IPS-18a (cell line): Measurements from ENCODE around the gene IL17B.

Experiments used
- H3K27ac ChIP-seq: one replicate; pipeline ENCODE4 v1.5.1; 2013; ENCODE audit warnings: low read length
- H3K27me3 ChIP-seq: one replicate; pipeline ENCODE4 v1.6.1; 2013; ENCODE audit warnings: mild to moderate bottlenecking, low read length; ENCODE audit not compliant: control insufficient read depth, insufficient read depth
- H3K36me3 ChIP-seq: one replicate; pipeline ENCODE4 v1.6.1; 2013; ENCODE audit warnings: low read depth, low read length; ENCODE audit not compliant: control insufficient read depth
- H3K4me1 ChIP-seq: one replicate; pipeline ENCODE4 v1.6.1; 2013; ENCODE audit warnings: low read depth, low read length; ENCODE audit not compliant: control insufficient read depth
- H3K4me3 ChIP-seq: one replicate; pipeline ENCODE4 v1.5.1; 2013; ENCODE audit warnings: low read length
- H3K9ac ChIP-seq: one replicate; pipeline ENCODE4 v1.6.1; 2013; ENCODE audit warnings: mild to moderate bottlenecking, low read length, moderate library complexity
- H3K9me3 ChIP-seq: one replicate; pipeline ENCODE4 v1.6.1; 2013; ENCODE audit warnings: low read depth, low read length; ENCODE audit not compliant: control insufficient read depth

IL17B gene

DNA sequence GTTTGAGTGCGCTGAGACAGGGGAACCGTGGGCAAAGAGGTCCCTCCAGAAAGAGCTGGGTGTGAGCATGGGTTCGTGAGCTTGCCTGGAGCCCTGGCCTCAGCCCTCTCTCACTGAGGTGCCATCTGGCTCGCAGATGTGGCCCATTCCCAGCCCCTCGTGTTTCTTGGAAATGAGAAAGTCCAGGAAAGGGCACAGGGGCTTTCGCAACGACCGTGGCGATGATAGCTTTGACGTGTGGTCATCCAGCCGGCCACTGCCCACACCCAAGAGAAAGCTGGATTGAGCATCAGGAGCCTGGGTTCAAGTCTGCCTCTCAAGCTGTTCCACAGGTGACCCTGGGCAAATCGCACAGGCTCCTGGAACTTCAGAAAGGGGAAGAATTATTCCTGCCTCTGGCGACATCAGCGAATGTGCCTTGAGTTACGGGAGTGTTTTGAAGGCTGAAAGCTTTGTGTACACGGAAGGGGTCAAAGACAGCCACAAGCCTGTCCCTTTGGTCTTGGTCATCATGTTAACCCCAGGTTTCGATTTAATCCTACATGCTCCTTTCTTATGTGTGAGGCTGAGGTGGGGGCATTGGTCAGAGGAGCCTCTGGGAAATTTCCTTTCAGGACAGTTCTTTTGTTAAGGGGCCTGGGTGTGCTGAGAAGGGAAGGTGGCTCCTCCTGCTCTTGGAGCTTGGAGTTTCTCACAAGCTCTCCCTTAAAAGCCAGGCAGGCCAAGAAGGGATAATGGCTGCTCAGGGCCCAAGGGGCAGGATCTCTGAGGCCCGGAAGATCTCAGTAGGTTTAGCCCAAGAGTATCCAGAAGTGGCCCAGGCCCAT lies 41.7 kb upstream of the IL17B start:
- H3K36me3 ChIP-seq, result no peaks in the 10 kb centered on the region
- H3K9me3 ChIP-seq, result no peaks in the 10 kb centered on the region
- H3K27ac ChIP-seq, result no peak overlapping the region
- H3K9ac ChIP-seq, result no peak overlapping the region
- no peaks in the 10 kb centered on the region for H3K27me3 ChIP-seq
- peaks cover 34% of the 10 kb centered on the region for H3K4me1 ChIP-seq
- no peak overlapping the region for H3K4me3 ChIP-seq

DNA sequence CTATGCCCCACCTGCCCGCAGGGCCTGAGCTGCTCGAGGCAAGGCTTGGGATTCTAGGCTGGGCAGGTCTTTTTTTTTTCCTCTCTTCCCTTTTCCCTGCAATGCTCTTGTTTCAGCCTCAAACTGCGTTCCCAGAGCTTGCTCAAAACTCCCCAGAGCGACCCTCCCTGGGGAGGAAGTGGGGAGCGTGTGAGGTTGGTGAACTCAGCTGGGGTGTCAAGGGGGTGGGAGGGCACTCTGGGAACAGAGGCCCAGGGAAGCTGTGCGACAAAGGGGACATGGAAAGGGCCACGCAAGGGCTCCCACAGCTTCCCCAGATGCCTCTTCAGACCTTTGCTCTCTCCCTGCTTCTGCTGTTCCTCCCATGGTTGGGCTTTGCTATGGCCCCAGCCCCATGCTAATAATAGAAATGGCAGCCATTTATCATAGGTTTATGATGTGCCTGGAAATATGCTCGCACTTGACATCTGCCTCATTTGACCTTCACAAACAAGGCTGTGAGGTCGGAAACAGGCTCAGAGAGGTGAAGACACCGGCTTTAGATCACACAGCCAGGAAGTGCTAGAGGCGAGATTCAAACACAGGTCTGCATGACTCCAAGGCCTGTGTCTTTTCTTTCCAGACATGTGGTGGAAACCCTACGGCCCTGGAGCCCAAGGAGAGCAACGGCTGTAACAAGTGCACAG lies 40.9 kb upstream of the IL17B start:
- Histone ChIP-seq H3K36me3 (no peaks in the 10 kb centered on the region), H3K27ac (no peak overlapping the region), H3K9ac (no peak overlapping the region), H3K4me3 (no peak overlapping the region), H3K4me1 (peaks cover 34% of the 10 kb centered on the region), H3K9me3 (no peaks in the 10 kb centered on the region), H3K27me3 (no peaks in the 10 kb centered on the region)

DNA sequence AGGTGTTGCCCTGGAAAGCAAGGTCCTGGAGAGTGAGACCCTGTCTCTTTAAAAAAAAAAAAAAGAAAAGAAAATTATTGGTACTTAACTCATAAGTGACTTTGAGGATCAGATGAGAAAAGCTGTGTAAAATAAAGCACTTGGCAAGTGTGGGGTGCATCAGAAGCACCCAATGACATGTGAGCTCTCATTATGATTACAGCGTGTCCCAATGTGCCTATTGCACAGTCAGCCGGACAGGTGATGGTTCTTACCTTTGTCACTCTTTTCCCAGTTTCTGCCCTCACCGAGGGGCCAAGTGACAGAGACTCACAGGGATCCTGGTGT lies 40.4 kb upstream of the IL17B start:
- no peak overlapping the region for H3K9ac ChIP-seq
- H3K4me1 ChIP-seq, result peaks cover 31% of the 10 kb centered on the region
- no peaks in the 10 kb centered on the region for H3K9me3 ChIP-seq
- no peaks in the 10 kb centered on the region for H3K36me3 ChIP-seq
- no peak overlapping the region for H3K27ac ChIP-seq
- H3K4me3 ChIP-seq, result no peak overlapping the region
- no peaks in the 10 kb centered on the region for H3K27me3 ChIP-seq

DNA sequence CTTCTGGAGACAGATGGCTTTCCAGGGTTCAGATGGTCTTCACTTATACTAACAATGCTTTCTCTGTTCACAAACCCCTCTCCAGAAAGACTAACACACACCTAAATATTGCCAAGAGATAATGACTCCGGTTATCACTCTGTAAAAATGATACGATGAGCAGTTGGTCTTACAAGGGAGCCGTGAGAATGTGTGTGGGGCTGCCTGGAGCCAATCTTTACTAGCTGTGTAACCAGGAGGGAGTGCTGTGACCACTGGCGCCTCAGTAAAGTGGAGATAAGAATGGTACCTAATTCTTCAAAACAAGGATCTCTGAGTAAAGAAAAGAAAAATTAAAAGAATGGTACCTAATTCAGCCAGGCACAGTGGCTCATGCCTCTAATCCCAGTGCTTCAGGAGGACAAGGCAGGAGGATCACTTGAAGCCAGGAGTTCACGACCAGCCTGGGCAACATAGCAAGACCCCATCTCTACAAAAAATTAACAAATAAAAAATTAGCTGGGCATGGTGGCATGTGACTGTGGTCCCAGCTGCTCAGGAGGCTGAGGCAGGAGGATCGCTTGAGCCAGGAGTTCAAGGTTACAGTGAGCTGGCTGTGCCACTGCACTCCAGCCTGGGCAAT lies 39.9 kb upstream of the IL17B start:
- H3K36me3 ChIP-seq, result no peaks in the 10 kb centered on the region
- H3K4me3 ChIP-seq, result no peak overlapping the region
- H3K9ac ChIP-seq, result no peak overlapping the region
- H3K9me3 ChIP-seq, result no peaks in the 10 kb centered on the region
- peaks cover 28% of the 10 kb centered on the region for H3K4me1 ChIP-seq
- no peaks in the 10 kb centered on the region for H3K27me3 ChIP-seq
- no peak overlapping the region for H3K27ac ChIP-seq

DNA sequence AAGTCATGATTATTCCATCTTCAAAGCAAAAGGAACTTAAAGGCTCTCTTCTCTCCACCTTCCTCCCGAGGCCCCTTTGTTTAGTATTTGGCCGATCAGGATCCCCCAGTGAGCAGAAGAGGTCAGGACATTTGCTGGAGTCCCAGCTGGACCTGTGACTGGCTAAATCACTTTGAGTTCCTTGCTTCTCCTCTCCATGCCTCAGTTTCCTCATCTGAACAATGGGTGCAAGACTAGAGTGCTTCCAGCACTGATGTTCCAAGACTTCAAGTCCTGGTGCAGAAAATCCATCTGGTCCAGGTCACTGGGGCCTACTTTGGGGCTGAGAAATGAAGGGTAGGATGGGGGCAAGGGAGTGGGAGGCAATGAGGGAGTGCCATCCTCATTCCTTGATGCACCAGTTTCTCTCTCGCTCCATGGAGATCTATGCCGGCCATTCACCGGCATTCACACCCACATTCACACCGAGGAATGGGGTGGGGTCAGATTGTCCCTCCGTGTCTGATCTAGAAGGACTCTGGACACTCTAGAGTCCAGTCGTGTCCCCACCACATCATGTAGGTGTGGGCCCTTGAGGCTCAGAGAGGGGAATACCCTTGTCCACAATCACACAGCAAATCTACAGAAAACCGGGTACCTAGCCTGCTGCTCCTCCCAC lies 38.7 kb upstream of the IL17B start:
- H3K36me3 ChIP-seq, result no peaks in the 10 kb centered on the region
- no peak overlapping the region for H3K27ac ChIP-seq
- H3K4me3 ChIP-seq, result no peak overlapping the region
- no peak overlapping the region for H3K9ac ChIP-seq
- H3K27me3 ChIP-seq, result no peaks in the 10 kb centered on the region
- H3K9me3 ChIP-seq, result no peaks in the 10 kb centered on the region
- peaks cover 17% of the 10 kb centered on the region for H3K4me1 ChIP-seq

DNA sequence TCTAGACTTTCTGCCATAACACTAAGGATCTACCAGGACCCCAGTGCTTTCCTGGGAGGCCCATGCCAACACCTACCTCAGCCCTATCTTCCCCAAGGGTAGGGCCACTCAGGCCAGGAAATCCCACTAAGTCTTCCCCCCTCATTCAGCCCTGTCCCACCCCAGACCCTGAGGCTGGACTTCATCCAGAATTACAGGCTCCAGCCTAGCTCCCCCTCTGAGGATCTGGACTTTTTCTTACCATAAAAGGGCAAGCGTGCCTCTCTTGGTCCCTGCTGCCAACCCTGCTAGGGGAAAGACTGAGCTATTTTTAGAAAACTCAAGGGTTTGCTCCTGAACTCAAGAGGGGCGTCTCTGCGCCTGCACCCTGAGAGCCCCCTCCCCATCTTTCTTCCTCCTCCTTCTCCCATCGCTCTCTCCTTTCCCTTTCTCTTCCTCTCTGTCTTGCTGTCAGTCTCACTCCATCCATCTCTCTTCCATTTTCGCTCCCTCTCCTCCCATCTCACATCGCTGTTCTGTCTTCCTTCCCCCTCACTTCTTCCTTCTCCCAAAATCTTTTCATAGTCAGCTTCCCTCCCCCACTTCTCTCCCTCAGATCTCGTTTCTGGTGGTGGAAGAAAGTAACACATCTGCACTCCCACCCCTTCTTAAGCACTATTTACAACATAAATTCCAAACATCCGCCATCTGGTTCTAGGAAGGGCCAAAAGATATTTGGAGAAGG lies 38.1 kb upstream of the IL17B start:
- Histone ChIP-seq H3K27me3 (no peaks in the 10 kb centered on the region), H3K4me3 (no peak overlapping the region), H3K36me3 (no peaks in the 10 kb centered on the region), H3K9me3 (no peaks in the 10 kb centered on the region), H3K27ac (no peak overlapping the region), H3K9ac (no peak overlapping the region), H3K4me1 (peaks cover 17% of the 10 kb centered on the region)

DNA sequence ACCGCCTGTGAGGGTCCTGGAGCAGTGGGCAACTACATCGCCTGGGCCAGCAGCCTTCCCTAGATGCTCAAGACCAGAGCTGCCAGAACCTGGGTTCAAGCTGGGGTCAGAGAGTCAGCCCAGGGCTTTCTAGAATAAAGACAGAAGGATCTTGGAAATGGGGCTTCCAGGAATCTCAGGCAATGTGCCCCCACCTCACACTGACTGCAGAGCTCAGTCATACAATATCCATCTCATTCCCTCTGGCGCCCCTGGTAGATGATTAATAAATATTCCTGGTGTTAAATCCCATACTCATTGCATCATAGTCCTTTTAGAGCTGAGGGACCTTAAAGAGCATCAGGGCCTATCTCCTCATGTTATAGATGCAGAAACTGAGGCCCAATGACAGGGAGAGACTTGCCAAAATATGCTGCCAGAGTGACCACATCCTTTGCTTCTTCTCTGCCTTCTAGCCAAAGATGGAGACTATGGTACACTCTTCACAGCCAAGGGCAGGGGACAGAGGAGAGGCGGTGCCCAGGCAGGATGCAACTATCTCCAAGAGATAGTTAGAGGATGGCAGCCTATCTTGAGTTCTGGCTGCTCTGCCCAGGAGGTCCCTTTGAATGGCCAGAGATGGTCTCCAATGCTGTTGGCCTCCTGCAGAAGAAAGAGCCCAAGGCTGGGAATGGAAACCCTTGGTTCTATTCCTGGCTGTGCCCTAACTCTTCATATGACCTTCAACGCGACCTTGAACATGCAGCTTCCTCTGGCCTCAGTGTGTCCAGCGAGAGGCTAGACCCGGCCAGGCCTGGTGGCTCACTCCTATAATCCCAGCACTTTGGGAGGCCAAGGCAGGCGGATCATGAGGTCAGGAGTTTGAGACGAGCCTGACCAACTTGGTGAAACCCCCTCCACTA lies 36.2 kb upstream of the IL17B start:
- Histone ChIP-seq H3K36me3 (no peaks in the 10 kb centered on the region), H3K9ac (no peak overlapping the region), H3K9me3 (no peaks in the 10 kb centered on the region), H3K4me1 (peaks cover 10% of the 10 kb centered on the region), H3K27me3 (no peaks in the 10 kb centered on the region), H3K4me3 (no peak overlapping the region), H3K27ac (no peak overlapping the region)

DNA sequence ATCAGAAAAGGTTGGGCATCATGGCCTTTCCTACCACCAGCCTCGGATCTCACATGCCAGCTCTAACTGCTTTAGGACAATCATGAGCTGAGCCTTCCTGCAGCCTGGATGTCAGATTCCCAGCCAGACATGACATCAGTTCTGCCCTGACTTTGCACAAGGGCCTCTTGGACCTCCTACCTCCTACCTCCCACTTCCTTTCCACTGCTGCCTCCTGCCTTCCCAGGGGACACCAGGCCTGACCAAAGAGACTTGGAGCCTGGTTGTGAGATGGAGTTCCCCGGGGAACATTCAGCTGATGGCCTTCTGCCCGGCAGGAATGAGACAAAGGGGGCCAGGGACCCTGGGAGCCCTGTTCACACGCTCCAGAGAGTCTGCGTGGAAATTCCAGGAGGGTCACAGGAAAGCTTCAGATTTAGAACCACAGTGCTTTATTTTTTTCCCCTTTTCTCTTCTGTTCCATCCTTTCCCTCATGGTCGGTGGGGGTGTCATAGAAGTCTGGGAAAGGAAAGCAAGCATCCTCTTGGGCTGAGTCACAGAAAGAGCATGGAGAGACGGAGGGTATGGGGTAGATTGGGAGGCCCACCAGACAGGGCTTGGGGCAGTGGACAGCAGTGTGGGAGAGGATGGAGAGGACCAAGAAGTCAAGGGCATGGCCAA lies 35.4 kb upstream of the IL17B start:
- H3K9ac ChIP-seq, result no peak overlapping the region

DNA sequence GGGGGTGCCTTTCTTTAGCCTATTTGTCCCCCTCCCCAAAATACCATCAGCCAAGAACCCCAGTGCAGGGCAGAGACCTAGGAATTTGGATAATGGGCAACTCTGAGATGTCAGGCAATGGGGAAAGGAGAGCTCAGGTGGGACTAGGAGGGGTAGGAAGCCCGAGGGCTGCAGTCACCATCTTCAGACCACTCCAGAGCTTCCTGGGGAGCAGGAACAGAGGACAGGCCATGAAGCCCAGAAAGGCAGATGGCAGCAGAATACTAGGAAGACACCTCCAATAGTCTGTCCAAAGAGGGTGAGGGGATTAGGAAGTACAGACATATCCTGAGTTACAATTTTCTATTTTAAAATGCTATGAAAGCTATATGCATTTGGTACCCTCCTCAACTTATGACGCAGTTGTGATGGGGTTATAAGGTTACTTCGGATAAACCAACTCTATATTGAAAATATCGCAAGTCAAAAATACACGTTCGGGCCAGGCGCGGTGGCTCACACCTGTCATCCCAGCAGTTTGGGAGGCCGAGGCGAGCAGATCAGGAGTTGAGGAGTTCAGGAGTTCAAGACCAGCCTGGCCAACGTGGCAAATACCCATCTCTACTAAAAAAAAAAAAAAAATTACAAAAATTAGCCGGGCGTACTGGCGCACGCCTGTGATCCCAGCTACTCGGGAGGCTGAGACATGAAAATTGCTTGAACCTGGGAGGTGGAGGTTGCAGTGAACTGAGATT lies 34.6 kb upstream of the IL17B start:
- no peak overlapping the region for H3K4me3 ChIP-seq
- H3K27me3 ChIP-seq, result no peaks in the 10 kb centered on the region
- H3K4me1 ChIP-seq, result peaks cover 14% of the 10 kb centered on the region
- no peak overlapping the region for H3K9ac ChIP-seq
- no peaks in the 10 kb centered on the region for H3K9me3 ChIP-seq
- H3K27ac ChIP-seq, result no peak overlapping the region
- H3K36me3 ChIP-seq, result no peaks in the 10 kb centered on the region

More for the DNA sequence above, 35.4 kb upstream of the IL17B start:
- Histone ChIP-seq H3K36me3 (no peaks in the 10 kb centered on the region), H3K4me3 (no peak overlapping the region), H3K4me1 (peaks cover 13% of the 10 kb centered on the region), H3K9me3 (no peaks in the 10 kb centered on the region), H3K27ac (no peak overlapping the region), H3K27me3 (no peaks in the 10 kb centered on the region)
